Measurements from ENCODE around the gene TMEM158. TPM values are rescaled to one million over a fixed set of nuclear protein-coding genes. Genes with fewer than 3 reads are reported as not detected.
A peak's percentile ranks its signal among the peaks of the same experiment; 100 is the strongest.

Gene TMEM158
- total RNA-seq: 0.85 and 2.7 TPM in 2 replicates

DNA sequence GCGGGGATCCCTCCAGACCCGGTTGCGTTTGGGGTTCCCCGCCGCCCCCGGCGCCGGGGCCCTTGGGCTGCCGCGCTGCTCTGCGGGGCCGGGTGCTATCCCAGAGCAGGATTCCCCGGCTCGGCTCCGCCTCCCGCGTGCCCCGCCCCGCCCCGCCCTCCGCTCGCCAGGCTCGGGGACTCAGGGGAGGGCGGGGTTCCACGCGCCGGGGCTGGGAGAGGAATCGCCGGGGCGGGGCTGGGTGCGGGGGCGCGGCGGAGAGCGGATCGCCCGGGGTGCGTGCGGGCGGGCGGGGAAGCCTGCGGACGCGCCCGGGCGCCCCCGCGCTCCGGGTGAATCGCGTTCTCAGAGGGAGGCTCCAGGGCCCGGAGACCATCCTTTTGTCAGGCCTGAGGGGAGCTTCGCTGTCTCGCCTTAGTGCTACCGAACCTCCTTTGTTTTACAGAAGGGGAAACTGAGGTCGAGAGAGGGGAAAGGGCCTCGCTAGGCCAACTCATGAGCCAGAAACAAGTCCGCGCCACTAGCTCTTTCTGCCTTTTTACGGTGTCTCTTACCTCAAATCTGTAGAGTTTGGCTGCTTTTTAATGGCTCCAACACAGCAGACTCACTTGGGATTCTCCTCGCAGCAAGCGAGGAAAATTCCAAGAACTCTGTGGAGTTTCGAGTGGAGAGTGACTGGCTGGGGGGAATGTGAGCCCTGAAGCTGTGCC, at the start of gene TMEM158:
TMEM158 (minus strand) TSS at position 82 of the 710 bp plus-strand sequence. CDS start 260 bp downstream, outside the sequence.
- peak; percentile 51 for DNase-seq

DNA sequence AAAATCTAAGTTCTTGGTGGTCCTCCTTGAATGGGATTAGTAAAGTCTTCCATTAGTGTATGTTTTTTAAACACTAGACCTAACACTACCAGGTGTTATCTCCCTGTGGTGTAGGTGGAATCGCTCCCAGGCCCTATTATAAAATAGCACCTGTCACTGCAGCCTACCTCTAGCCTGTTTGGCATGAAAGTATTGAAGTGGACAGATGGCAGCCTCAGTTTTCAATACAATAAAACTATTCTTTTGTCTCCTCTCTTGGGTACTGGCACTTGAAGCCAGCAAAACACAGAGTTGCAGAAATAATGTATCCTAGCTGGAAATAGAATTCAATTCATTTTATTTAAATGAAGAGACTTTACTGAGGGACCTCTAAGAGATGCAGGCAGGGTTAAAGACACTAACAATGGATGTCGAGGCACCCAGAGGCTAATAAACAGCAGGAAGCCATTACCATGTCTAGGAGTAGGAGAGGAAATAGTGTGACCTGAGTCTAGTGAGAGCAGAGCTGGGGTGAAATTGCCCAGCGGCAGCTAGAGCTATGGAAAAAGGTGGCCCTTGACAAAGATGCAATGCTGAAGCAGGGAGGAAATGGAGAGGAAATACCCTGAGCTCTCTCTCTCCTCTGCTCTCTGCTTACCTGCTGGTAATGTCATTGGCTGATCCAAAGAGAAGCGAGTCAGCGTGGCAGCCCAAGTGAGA, 49.1 kb upstream of the TMEM158 start:
- no peak for DNase-seq

DNA sequence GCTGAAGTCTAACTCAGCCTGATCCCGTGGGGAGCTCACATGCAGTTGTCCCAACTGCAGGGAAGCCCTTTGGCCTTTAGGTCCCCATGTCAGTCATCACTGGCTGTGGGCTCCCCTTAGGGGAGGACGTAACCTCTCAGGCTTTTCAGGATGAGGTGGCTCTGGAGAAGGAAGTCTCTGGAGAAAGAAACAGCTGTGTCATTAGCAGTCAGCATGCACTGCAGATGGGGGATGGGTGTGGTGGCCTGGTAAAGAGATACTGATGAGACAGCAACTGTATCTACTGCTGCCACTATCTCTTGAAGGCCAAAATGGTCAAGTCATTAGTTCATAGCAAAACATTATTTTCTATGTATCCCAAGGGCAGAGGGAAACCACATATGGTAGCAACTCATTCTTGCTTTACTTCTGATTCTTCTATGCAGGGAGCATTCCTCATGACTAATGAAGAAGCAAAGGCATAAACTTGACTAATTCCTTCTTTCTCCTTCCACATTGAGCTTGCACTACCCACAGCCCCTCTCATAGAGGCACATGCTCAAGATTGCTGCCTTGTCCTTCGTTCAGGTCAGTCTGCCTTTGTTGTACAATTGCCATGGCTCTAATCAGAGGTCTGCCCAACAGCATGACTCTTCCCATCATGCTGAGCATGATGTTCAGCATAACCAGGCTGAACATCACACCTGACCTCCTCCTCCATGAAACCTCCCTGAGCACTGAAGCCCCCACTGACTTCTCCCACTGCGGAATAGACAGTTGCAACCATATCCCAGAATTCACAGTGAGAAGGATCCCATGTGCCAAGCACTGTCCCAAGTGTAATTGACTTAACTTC, 47.8 kb upstream of the TMEM158 start:
- no peak for DNase-seq

DNA sequence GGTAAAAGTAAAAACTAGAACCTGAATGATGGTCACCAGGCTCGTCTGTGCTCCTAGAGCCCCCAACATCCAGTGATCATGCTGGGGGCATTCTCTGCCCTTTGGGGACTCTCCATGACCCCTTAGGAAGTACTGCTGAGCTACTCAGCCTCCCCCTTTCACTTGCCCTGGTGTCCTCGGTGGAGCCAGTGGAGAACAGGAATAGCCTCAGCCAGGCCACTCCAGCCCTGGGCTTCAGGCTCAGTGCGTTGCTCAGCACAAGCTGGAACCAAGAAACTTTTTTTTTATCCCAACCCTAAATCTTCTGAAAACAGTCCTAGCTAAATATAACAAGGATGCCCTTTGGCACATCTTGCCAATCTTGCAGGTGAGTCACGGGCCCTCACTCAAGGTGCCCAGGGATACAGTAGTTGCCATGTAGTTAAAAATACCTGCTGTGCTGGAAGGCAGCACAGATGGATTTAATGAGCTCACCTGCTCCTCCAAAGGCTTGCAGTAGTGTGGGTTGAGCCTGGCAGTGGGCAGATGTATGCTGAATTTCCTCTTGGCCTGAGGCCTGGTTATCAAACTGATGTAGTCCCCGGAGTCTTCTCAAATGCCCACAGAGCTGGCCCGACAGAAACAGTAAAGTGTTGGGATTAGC, 46.9 kb upstream of the TMEM158 start:
- no peak for DNase-seq

DNA sequence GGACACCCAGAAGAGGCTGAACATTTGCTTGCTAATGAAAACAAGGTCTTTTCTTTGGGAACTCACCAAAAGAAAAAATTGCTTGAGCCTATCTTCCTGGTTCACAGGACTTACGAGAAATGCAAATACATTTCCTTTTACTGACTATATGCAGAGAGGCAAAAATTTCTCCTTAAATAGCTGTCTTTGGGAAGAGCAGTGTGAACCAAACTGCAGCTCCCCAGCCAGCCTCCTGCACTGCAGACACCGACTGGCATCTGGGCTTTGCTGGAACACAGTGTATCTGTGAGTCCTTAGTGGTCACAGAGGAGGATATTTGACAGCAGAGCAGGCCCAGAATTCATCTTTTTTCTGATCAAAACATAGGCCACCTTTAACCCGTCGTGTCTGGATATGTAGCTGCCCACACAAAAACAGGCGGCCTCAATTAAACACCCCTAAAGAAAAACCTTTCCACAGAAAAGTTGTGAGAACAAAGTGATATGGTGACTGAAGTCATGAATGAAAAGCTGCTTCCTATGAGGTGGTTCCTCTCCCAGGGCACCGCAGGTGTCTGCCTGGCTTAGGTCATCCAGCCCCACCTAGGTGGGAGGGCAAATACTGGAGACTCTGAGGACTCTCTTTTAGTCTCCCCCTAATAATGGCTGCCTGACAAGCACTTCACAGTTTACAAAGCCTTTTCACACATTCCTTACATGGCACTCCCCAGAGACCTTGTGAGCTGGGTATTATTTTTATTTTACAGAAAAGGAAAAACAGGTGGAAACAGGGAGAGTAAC, 46.1 kb upstream of the TMEM158 start:
- DNase-seq: no peak

DNA sequence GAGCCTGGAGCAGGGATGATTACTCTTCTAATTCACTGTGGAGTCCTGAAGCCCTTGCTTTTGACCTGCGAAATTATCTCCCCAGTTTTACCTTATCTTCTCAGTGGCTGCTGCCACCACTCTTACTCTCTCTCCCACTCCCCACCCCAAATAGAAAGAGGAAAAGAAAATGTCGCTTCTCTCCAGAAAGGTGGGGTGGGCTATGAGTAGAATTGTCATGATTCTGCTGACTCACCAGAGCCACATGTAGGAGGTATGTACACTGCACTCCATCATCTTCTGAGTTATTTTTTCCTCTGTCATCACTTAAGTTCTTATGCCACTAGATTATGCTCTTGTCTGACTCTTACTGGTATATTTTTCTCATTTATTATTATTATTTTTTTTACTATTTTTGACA, 43.9 kb upstream of the TMEM158 start:
- DNase-seq: no peak

DNA sequence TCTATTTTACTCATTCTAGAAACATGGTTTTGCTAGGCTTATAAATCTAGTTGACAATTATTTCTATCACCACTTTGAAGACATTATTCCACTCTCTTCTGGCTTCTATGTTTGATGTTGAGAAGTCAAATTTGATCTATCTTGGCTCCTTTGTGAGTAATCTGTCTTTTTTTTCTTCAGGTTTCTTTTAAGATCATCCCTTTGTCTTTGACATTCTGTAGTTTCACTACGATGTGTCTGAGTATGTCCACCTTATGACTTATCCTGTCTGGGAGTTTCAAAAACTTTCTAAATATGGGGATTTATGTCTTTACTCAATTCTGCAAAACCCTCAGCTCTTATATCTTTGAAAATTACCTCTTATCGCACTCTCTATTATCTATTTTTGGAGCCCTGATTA, 41.0 kb upstream of the TMEM158 start:
- DNase-seq: no peak

DNA sequence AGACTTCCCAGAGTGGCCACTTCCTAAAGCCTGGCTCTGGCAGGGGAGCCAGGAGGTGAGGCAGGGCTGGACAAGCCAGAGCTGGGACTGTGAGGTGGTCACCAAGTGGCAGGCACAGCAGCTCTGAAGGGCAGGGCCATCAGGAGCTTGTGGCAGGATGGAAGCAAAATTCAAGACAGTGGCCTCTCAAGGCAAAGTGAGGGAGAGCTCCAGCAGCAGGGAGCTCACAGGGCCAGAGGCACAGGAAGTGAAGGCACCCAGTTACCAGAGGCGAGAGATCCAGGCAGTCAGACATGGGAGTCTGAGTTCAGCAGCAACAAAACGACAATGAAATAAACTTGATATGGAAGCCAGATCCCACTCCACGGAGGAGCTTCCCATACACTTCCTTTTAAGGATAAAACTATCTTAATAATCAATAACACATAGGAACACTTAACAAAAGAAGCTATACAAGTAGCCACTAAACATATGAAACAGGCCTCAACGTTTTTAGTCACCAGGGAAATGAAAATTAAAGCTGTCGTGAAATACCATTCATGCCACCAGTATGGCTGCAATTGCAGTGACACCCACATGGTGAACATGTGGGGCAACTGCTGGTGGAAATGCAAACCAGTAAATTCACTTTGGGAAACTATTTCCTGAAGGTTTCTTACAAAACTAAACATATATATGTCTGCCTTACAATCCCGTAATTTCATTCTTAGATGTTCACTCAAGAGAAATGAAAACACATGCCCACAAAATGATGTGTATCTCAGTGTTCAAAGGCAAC, 35.4 kb upstream of the TMEM158 start:
- no peak for DNase-seq

DNA sequence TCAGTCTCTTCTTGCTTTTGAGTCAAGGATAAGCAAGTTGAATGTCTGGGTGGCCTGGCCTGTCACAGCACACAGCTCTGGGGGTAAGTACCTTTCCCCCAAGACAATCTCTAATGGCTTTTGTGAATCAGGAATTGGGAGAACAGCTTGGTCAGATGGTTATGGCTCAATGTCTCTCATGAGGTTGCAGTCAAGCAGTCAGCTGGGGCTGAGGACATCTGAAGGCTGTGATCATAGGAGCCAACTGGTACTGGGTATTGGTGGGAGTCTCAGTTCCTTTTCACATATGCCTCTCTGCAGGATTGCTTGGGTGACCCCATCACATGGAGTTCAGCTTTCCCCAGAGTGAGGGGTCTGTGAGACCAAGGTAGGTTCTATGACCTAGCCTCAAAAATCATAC, 33.0 kb upstream of the TMEM158 start:
- no peak for DNase-seq

DNA sequence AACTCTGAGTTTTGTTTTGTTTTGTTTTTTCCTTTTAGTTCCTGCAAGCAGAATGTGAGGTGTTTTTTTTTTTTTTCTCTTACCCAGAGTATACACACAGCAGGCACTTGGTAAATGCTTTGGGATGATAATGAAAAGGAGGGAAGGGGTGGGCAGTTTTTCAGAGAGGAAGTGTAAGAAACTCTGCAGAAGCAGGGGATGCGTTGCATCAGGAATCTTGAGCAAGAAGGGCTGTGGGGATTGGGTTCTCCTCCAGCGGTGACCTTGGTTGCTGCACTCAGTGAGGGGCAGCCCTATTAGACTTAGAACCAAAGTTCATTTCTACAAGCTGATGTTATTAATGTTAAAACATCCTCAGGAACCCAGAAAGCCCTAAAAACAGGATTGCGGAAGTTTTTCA, 32.2 kb upstream of the TMEM158 start:
- DNase-seq: no peak

DNA sequence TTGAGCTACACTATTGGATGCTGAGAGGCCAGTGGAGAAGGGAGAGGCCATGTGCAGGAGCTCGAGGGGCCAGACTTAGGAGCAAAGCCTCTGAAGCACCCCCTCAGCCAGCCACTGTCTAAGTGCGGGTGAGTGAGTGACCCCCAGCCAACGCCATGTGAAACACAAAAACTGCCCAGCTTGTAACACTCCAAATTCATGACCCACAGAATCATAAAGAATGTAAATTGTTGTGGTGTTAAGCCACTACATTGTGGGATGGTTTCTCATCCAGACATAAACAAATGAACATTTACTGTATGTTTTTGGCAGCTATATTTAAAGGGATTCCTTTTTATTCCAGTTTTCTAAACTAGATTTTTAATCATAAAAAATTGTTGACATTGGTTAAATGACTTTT, 27.2 kb upstream of the TMEM158 start:
- no peak for DNase-seq

DNA sequence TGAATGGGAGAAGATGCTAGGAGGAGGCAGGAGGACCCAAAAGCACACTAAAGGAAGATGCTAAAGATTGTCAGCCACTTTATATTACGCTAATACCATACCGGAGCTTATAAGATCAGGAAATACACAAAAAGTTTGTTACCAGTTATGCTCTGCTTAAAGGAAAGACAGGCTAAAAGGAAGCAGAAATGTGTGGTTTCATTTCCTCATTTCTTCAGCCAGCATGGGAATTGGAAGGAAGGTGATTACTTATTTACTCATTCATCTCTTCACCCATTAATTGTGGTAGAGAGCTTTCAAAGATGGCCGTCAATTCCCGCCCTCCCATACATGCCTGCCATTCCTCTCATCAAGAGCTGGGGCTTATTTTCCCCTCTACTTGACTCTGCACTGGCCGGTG, 26.7 kb upstream of the TMEM158 start:
- DNase-seq: no peak

DNA sequence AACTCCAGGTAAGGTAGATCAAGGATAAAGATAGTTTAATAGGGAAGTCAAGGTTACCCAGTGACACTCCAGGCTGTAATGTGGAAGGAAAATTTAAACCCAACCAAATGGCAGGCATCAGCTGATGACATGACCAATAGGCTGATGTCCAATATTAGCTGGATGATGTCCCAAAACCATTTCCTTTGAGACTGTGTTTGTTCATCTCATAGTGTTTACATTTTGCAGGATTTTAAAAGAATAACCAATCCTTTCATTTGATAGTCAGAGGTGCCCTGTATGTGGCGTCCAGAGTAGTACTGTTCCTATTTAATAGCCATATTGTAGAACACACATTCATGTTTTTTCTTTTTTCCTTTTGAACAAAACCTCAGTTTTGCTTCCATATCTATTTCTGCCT, 23.3 kb upstream of the TMEM158 start:
- DNase-seq: no peak

DNA sequence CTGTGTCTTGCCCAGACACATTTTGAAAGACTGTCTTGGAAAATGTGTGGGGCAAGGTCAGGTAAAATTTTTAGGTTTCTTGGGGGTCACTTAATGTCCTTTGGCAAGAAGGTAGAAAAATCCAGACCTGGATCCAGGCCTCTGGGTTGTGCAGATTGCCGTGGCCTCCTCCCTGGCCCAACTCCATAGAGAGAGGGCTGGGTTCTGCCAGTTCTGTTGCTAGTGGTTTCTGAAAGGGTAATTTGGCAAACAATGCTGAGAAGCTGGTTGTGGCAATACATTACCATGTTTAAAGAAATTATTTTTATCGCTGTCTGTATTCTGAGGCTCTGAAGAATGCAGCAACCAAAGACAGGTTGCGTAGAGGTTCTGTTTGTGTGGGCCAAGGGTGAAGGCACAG, 20.2 kb upstream of the TMEM158 start:
- no peak for DNase-seq

DNA sequence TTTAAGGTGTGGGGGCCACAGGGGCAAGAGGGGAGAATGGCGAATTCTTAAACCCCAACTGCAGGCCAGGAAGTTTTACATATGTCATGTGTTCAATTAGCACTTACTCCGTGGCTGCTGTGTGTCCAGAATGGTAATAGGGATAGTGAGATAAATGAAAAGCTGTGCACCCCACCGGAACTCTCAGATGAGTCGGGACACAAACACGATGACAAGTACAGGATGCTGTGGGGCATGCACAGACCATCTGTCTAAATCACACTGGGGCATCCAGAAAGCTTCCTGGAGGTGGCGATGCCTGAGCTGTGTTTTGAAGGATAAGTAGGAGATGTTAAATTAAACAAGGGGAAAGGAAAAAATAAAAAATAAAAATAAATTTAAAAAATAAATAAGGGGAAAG, 18.3 kb upstream of the TMEM158 start:
- no peak for DNase-seq

DNA sequence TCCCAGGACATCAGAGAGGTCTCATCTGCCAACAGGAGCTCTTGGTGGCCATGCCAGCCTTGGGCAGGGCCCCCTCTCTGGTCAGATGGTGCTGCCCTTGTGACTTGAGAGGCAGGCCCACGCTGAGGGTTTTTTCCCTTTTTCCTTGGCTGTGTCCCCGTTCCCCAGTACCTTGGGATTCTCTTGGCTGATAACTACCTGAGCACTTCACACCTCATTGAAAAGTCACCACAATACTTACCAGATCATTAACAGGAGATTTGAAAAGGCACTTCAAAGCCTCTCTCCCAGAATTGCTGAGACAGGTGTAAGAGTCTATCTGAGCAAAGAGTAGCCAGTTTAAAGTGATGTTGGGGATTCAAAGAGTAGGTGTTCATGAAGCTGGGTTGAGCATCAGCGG, 15.1 kb upstream of the TMEM158 start:
- DNase-seq: no peak

DNA sequence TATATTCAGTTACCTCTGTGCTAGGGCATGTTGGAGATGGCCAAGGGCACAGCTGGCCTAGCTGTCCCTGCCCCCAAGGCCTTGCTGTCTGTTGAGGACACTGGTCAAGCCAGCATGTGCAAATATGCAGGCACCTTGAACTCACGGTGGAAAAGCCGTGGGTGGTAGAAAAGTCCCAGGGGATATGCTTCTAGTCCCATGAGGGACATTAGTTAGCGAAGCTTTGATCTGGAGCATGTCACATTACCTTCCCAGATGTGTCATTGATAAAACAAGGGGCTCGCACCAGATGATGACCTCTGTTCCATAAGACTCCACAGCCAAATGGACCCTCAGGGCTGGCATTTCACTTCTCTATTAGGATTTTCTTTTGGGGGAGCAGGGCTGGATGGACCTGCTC, 14.2 kb upstream of the TMEM158 start:
- DNase-seq: no peak

DNA sequence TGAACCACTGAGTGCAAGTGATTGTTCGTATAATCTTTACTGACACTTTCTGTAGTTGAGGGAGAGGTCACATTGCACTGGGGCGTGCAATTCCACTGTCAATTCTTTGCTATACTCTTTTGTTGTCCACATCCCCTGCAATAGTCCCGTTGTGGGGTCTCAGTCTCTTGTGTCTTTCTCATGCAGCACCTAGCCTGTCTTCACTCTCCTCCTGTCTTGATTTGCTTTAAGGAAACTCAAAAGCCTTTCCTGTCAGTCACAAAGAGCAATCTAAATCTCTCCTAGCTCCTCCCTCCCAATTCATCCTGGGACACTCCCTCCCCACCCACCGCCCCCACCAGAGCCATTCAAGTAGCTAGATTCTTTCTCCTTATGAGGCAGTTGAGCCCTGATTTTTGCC, 13.2 kb upstream of the TMEM158 start:
- no peak for DNase-seq

DNA sequence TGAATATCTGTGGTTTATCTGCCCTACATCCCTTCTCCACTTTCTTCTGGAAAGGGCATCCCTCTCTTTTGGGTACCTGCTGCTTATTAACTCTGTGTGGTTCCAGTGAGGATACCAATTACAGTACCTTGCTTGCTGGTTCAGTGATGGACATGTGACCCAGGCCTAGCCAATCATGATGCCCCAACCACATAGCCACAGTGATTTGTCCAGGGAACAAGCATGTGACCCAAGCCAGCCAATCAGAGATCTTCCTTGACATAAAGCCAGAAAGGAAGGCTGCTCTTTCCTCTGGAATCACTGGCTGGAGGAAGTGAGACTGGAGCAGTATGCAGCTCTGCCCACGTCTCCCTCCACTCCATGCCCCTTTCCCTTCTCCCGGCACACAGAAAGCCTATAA, 10.9 kb upstream of the TMEM158 start:
- DNase-seq: peak; percentile 4

DNA sequence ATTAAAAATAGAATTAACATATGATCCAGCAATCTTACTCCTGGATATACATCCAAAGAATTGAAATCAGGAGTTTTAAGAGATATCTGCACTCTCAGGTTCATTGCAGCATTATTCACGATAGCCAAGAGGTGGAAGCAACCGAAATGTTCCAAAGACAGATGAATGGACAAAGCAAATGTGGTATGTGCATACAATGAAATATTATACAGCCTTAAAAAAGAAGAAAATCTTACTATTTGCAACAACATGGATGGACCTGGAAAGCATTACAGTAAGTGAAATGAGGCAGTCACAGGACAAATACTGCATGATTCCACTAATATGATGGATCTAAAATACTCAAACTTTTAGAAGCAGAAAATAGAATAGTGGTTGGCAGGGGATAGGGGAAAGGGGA, 9.3 kb upstream of the TMEM158 start:
- no peak for DNase-seq

DNA sequence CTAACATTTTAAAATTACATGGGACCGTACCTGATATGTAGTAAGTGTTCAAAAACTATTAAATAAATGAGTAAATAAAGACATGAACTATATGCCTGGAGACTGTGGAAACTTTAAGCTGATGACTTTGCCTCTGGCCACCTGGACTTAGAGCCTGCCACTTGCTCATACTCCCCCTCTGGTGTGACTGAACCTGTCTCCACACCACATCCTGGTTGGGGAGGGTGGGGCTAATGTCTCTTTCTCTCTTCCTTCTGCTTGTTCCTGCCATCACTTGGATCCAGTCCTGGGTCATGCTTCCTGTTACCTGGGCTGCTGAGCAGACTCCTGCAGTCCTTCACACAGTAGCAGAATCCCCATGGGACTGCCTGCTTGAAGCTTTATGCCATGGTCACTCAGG, 8.2 kb upstream of the TMEM158 start:
- DNase-seq: no peak

DNA sequence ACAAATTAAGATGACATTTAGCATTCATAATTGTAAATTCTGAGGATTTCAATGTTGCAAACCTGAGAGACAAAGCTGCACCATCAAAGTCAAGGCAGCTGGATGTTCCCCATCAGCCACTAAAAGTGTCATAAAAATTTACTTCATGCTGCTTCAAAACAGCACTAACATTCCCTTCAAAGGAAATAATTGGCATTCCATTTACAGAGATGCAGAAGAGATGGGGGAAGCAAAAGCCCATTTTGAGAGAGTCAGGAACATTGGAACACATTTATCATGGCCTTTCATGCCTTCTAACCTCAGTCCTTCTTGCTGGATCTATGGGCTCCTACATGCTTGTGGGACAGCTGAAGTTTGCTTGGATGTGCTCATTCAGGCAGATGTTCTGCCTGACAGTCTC, 6.4 kb upstream of the TMEM158 start:
- DNase-seq: no peak
